ENCODE measurements around the gene MACROD2. TPM values are rescaled to one million over a fixed set of nuclear protein-coding genes. Genes with fewer than 3 reads are reported as not detected.

Gene MACROD2
- total and polyA plus RNA-seq, 2 experiments from 2014 or later = 2.8 to 4.3 TPM

GRCh38 chr20:14848806-14849205 is 853.5 kb downstream of the MACROD2 start:
- H3K36me3 Mint-ChIP-seq (ENCODE audit: low read depth) = no peaks in the 10 kb centered on the region
- Histone ChIP-seq H3K36me3 (ENCODE audit: insufficient read depth) (no peaks in the 10 kb centered on the region), H4K20me1 (replicated peaks; ENCODE audit: insufficient read depth) (no peaks in the 10 kb centered on the region), H3K4me1 (ENCODE audit: insufficient read depth) (no peaks in the 10 kb centered on the region), H3K4me3 (no peak overlapping the region), H3F3A (replicated peaks; ENCODE audit: low read depth) (no peaks in the 10 kb centered on the region), H3K27ac (ENCODE audit: low read depth) (no peak overlapping the region), H3K9me2 (ENCODE audit: insufficient read depth) (no peaks in the 10 kb centered on the region; the same call in 1 of the 2 replicates), H2AFZ (no peak overlapping the region), H3K4me2 (no peak overlapping the region), H3K27me3 (ENCODE audit: insufficient read depth) (no peaks in the 10 kb centered on the region), H3K79me2 (replicated peaks; ENCODE audit: insufficient read depth) (no peaks in the 10 kb centered on the region)
- TF ChIP-seq ZNF462 (CRISPR knock-in tag; IDR thresholded peaks at IDR 0.05) (no peak), POLR2AphosphoS5 (IDR thresholded peaks at IDR 0.05; ENCODE audit: low read depth) (no peak), ZNF114 (CRISPR knock-in tag; IDR thresholded peaks at IDR 0.05) (no peak), CTCF (conservative IDR thresholded peaks at IDR 0.05; ENCODE audit: low read depth in 2 of 2) (no peak), ETS1 (IDR thresholded peaks at IDR 0.05) (no peak), NANOG (IDR thresholded peaks at IDR 0.05; ENCODE audit: borderline replicate concordance) (no peak), JUNB (IDR thresholded peaks at IDR 0.05; ENCODE audit: unreplicated experiment) (no peak), ZNF331 (CRISPR knock-in tag; IDR thresholded peaks at IDR 0.05; ENCODE audit: low read depth) (no peak), CREB1 (CRISPR knock-in tag; IDR thresholded peaks at IDR 0.05; ENCODE audit: low read depth) (no peak), STAT1 (IDR thresholded peaks at IDR 0.05; ENCODE audit: unreplicated experiment) (no peak), EZH2phosphoT487 (IDR thresholded peaks at IDR 0.05; ENCODE audit: unreplicated experiment) (no peak), EZH2 (IDR thresholded peaks at IDR 0.05; ENCODE audit: low read depth, unreplicated experiment) (no peak), REST (IDR thresholded peaks at IDR 0.05; ENCODE audit: unreplicated experiment) (no peak)
- H3K27me3 Mint-ChIP-seq (ENCODE audit: insufficient read depth, low read depth, poor library complexity) = peaks cover 2% of the 10 kb centered on the region
- H3K27ac Mint-ChIP-seq = no peak overlapping the region
- no peaks in the 10 kb centered on the region for H3K9me3 Mint-ChIP-seq
- no peak overlapping the region for H3K4me3 Mint-ChIP-seq
- DNase-seq (ENCODE audit: low spot score) (no peak), ATAC-seq (no peak)
- peaks cover 7% of the 10 kb centered on the region for H3K4me1 Mint-ChIP-seq

All from GM23338 (cell line).